GM12874 (cell line): ENCODE measurements around the gene MTUS2.

Experiments
- TF ChIP-seq, protein P1 (sequence below): IDR thresholded peaks from 2 replicates; pipeline ENCODE4 v1.5.1; 2011; ENCODE audit warnings: low read depth, mild to moderate bottlenecking, control low read depth, low read length, moderate library complexity; ENCODE audit not compliant: insufficient read depth

The MTUS2 gene

GRCh38 chr13:29480893-29481525, 660.9 kb downstream of the MTUS2 start:
- TF ChIP-seq, protein P1, sequence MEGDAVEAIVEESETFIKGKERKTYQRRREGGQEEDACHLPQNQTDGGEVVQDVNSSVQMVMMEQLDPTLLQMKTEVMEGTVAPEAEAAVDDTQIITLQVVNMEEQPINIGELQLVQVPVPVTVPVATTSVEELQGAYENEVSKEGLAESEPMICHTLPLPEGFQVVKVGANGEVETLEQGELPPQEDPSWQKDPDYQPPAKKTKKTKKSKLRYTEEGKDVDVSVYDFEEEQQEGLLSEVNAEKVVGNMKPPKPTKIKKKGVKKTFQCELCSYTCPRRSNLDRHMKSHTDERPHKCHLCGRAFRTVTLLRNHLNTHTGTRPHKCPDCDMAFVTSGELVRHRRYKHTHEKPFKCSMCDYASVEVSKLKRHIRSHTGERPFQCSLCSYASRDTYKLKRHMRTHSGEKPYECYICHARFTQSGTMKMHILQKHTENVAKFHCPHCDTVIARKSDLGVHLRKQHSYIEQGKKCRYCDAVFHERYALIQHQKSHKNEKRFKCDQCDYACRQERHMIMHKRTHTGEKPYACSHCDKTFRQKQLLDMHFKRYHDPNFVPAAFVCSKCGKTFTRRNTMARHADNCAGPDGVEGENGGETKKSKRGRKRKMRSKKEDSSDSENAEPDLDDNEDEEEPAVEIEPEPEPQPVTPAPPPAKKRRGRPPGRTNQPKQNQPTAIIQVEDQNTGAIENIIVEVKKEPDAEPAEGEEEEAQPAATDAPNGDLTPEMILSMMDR = no peak

GRCh38 chr13:29481603-29482002, 661.5 kb downstream of the MTUS2 start:
- TF ChIP-seq, protein P1 = no peak

- TF ChIP-seq, protein P1 = no peak
Observed at GRCh38 chr13:29482504-29482903, 662.4 kb downstream of the MTUS2 start.

GRCh38 chr13:29483211-29483610, 663.1 kb downstream of the MTUS2 start:
- TF ChIP-seq, protein P1 = no peak

DNA sequence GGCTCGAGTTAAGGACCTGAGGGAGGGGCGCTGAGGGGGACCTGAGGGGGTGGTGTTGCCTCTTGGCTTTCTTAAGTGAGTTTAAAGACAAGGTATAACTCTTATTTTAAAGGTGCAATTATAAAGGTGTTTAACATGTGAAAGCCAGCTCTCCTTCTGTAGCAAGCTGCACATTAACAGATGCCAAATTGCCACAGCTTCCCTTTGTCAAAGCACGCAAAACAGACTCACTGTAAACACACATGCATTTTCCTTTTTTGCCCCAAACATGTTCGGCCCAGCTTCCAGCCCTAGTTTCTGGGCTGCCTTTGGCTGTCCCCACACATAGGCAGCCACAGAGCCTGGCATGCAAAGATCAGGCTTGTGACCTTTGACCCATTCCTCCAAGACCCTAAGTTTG, 663.5 kb downstream of the MTUS2 start:
- TF ChIP-seq, protein P1 = no peak

GRCh38 chr13:29484236-29484635, 664.1 kb downstream of the MTUS2 start:
- TF ChIP-seq, protein P1 = no peak

DNA sequence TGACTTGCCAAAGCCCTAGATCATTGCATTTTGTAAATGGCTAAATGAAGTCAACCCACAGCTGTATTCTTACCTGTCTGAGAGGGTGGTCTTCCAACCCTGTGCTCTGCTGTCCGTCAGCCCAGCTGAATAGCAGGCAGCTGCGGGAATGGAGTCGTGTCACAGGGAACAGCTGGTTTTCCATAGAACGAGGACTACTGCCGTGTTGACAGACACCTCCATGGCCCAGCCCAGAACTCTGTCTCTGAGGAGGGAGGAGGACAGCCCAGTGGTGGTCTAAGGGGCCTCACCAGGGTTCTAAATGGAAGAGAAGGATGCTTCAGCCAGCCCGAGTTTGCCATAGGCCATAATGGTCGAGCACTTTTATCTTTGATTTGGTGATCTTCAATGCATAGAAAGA, 664.7 kb downstream of the MTUS2 start:
- TF ChIP-seq, protein P1 = no peak

GRCh38 chr13:29486551-29486950, 666.4 kb downstream of the MTUS2 start:
- TF ChIP-seq, protein P1 = no peak
